ENCODE measurements around the gene VDAC2.

DNA sequence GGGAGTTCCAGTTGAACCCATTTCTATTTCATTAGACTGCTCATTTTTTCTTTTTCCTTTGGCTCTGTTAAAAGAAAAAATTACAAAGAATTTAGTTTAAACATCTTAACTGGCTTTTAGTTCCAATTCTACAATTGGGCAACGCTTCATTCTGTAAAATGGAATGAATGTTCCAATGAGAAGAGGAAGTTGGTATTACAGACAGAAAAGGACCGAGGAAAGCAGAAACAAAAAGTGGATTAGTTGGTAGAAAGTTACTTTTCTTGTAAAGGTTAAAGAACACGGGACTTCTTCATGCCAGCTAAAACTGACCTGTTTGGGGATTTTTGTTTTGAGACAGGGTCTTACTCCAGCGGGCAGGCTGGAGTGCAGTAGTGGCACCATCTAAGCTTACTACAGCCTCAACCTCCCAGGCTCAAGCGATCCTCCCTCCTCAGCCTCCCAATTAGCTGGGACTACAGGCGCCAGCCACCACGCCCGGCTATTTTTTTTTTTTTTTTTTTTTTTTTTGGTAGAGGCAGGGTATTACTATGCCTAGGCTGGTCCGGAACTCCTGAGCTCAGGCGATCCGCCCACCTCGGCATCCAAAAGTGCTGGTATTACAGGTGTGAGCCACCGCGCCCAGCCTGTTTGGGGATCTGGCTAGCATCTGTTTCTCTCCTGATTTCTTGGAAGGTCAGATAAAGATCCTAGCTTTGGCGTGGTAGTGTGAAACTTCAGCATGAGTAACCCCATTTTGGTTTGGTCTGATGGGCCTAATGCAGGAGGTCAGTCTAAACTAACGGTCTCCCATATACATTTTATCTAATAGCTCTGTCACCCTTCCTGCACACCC, 1.3 kb upstream of the VDAC2 start:
- TF ChIP-seq, protein P1, sequence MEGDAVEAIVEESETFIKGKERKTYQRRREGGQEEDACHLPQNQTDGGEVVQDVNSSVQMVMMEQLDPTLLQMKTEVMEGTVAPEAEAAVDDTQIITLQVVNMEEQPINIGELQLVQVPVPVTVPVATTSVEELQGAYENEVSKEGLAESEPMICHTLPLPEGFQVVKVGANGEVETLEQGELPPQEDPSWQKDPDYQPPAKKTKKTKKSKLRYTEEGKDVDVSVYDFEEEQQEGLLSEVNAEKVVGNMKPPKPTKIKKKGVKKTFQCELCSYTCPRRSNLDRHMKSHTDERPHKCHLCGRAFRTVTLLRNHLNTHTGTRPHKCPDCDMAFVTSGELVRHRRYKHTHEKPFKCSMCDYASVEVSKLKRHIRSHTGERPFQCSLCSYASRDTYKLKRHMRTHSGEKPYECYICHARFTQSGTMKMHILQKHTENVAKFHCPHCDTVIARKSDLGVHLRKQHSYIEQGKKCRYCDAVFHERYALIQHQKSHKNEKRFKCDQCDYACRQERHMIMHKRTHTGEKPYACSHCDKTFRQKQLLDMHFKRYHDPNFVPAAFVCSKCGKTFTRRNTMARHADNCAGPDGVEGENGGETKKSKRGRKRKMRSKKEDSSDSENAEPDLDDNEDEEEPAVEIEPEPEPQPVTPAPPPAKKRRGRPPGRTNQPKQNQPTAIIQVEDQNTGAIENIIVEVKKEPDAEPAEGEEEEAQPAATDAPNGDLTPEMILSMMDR (conservative IDR thresholded peaks at IDR 0.05; ENCODE audit: low read depth in 2 of 2) = no peak
- no peak for TF ChIP-seq POLR2AphosphoS5 (IDR thresholded peaks at IDR 0.05; ENCODE audit: low read depth)
- no peak for TF ChIP-seq EZH2 (IDR thresholded peaks at IDR 0.05; ENCODE audit: low read depth, unreplicated experiment)

Data from GM23338 (cell line).